HPDE6-E6E7 (cell line): ENCODE results near the gene MCMBP.
"Not testable (repeated sequence)": the region's sequence is repeated elsewhere in the genome, so short reads cannot be mapped to it uniquely, and the experiment has no call there.

Source experiments
- DNase-seq: peaks from one replicate; pipeline ENCODE4 v3.0.0; 2011; ENCODE audit warnings: missing footprints; ENCODE audit errors: extremely low spot score

The MCMBP gene

GRCh38 chr10:119872610-119872859, at the start of gene MCMBP:
TSS of gene MCMBP (minus strand) at chr10:119872843. CDS start at chr10:119872584, 259 bp downstream.
- no peak for DNase-seq

- DNase-seq: no peak
Observed at GRCh38 chr10:119919826-119920225, 47.2 kb upstream of the MCMBP start.

GRCh38 chr10:119919271-119919670, 46.6 kb upstream of the MCMBP start:
- no peak for DNase-seq

GRCh38 chr10:119917777-119918176, 45.1 kb upstream of the MCMBP start:
- DNase-seq: no peak

GRCh38 chr10:119910689-119911088, 38.0 kb upstream of the MCMBP start:
- DNase-seq: no peak

GRCh38 chr10:119908166-119908565, 35.5 kb upstream of the MCMBP start:
- no peak for DNase-seq

GRCh38 chr10:119907695-119908094, 35.1 kb upstream of the MCMBP start:
- not testable (repeated sequence) for DNase-seq

- DNase-seq: no peak
Observed at GRCh38 chr10:119903946-119904666, 31.5 kb upstream of the MCMBP start.

- DNase-seq: no peak
Observed at GRCh38 chr10:119898577-119898976, 25.9 kb upstream of the MCMBP start.

- no peak for DNase-seq
Observed at GRCh38 chr10:119896937-119897770, 24.5 kb upstream of the MCMBP start.

GRCh38 chr10:119896061-119896655, 23.5 kb upstream of the MCMBP start:
- DNase-seq: no peak

- DNase-seq: no peak
Observed at GRCh38 chr10:119893845-119894427, 21.3 kb upstream of the MCMBP start.

- DNase-seq: no peak
Observed at GRCh38 chr10:119893074-119893473, 20.4 kb upstream of the MCMBP start.

- peak; percentile 91 for DNase-seq
Observed at GRCh38 chr10:119892188-119893065, 19.8 kb upstream of the MCMBP start, which contains the start of gene SEC23IP. TSS of gene SEC23IP (plus strand) at chr10:119892730. CDS start at chr10:119892783, 53 bp downstream.

GRCh38 chr10:119891849-119892187, 19.2 kb upstream of the MCMBP start:
- not testable (repeated sequence) for DNase-seq

- DNase-seq: not testable (repeated sequence)
Observed at GRCh38 chr10:119890307-119890706, 17.7 kb upstream of the MCMBP start.

- not testable (repeated sequence) for DNase-seq
Observed at GRCh38 chr10:119889201-119889600, 16.6 kb upstream of the MCMBP start.

GRCh38 chr10:119888715-119889114, 16.1 kb upstream of the MCMBP start:
- DNase-seq: not testable (repeated sequence)

GRCh38 chr10:119886070-119886469, 13.4 kb upstream of the MCMBP start:
- not testable (repeated sequence) for DNase-seq

- DNase-seq: not testable (repeated sequence)
Observed at GRCh38 chr10:119883901-119884611, 11.4 kb upstream of the MCMBP start.

- DNase-seq: no peak
Observed at GRCh38 chr10:119878524-119878923, 5.9 kb upstream of the MCMBP start.
